ACHN (cell line): Measurements from ENCODE around the gene INSIG2.

Experiments used
- DNase-seq: peaks from one replicate; pipeline ENCODE4 v3.0.0-alpha.2; 2015
- in situ Hi-C: cut with HindIII; loops from 2 replicates; pipeline ENCODE4 v1.10.0; 2017; ENCODE audit warnings: low sequenced_read_pairs, low pct_ligation_motif_present, low pct_unique_long_range_greater_than_20kb

The INSIG2 gene

DNA sequence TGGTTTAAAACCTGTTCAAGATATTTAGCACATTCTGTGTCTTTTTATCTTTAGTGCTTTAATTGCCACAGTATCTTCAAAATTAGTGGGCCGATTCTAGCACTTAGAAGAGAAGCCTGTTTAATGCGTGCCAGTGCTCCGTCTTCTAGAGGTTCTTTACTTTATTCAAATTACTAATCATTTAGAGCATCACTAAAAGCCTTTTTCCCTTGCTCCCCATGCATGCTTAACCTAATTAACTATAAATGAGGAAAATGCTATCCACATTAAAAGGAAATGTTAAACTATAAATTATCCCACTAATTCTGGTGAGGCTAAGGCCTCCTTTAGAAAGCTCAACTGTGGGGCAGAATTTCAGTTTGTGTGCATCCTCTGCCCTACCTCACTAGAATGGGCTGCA, 31.5 kb upstream of the INSIG2 start:
- in situ Hi-C loops: no loop called here
- no peak for DNase-seq

DNA sequence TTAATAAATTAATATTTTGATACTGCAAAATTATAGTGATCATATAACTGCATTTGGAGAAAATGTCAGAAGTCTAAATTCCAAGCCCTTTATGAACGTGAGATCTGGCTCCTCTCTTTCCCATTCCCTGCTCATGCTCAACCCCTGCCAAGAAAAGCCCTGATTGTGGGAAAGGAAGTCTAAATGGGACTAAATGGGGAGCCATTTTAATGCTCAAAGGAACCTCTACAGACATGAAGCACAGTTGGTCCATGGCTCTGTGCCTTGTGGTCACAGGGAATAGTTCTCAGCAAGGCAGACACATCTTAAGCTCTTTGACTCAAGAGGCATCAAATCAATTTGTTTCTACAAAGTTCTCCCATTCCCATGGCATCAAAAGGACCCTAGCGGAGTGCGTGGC, 29.3 kb upstream of the INSIG2 start:
- in situ Hi-C loops: no loop called here
- DNase-seq: no peak

DNA sequence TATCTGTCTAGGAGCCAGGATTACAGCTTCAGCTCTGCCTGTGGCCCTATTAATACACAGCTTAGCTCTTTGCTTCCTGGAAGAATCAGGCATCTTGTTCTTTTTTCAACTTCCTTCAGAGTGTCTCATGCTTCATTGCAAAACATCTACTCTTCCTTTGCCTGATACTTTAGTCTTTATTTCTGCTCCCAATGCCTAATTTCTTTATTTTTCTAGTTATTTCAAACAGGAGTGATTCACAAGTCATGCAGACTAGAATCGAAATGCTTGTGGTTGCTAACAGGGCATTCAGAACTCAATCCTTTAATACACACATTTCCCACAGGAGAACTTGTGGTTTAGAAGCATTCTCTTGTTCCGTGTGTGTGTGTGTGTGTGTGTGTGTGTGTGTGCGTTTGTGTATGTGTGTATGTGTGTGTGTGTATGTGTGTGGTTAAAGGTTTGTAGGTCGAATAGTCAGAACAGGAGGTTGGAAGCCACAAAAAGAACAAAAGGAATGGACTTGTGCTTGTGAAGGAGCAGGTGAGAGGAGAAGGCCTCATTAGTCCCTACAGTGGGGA, 28.3 kb upstream of the INSIG2 start:
- DNase-seq: no peak
- in situ Hi-C loops: no loop called here

DNA sequence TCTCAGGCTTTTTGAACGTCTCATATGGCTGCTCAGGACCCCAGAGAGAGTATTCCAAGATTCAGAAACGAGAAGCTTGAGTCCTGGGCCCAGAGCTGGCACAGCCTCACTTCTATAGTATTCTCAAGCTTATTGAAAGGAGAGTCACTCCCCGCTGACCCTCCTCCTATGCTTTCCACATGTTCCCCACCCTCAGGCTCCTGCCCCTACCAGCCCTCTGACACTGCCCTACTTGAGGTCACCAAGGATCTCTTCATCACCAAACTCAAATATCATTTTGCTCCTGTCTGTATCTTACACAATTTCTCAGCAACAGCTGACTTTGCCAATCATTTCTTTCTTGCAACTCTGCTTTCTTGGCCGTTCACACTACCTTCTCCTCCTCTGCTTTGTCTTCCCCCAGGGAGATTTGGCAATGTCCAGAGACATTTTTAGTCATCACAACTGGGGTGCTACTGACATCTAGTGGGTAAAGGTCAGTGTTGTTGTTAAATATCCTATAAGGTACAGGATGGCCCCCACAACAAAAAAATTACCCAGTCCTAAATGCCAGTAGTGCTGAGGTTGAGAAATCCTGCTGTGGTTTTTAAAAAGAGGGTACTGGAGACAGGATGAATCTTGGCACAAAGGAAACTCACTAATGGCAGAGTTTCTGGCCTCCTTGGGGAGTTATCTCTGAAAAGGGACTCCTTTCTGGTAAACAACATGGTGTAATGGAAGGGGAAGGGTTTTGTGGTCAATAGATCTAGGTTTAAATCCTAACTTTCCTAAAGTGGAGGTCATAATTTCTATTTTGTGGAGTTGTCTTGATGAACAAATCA, 26.9 kb upstream of the INSIG2 start:
- DNase-seq: peak; percentile 25

DNA sequence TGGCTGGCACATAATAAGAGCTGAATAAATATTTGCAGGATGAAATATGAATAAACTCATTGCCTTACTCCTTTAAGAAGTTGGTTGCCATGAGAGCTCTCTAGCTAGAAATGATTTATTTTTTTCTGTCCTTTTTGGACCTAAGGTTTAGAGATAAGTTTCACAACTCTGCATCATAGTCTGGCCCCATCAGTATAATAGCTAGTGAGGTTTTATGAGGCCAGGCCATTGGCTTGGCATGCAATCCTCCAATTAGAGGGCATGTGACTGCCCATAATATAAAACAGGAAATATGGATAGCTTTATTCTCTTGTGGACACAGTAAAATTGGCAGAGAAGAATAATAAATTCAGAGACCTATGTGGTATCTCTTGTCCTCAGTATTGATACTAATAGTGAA, 26.2 kb upstream of the INSIG2 start:
- in situ Hi-C loops: no loop called here
- DNase-seq: no peak

More for the DNA sequence above, 26.9 kb upstream of the INSIG2 start:
- in situ Hi-C loops: no loop called here

DNA sequence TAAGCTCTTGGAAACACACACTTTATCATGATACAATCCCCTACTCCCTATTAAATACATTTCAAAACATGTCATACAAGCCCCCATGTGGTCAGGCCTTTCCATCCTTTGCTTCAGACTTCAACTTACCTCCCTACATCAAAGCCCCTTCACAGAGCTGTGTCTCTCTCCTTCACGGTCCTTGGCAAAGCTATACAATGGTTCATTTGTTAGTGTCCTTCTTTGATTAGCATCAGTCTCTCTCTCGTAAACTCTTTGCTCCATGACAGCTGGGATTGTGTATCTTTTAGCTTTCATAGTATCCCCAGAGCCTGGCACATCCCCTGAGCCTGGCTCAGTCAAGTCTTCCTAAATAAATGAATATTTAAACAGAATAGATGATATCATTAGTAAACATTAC, 25.6 kb upstream of the INSIG2 start:
- in situ Hi-C loops: no loop called here

DNA sequence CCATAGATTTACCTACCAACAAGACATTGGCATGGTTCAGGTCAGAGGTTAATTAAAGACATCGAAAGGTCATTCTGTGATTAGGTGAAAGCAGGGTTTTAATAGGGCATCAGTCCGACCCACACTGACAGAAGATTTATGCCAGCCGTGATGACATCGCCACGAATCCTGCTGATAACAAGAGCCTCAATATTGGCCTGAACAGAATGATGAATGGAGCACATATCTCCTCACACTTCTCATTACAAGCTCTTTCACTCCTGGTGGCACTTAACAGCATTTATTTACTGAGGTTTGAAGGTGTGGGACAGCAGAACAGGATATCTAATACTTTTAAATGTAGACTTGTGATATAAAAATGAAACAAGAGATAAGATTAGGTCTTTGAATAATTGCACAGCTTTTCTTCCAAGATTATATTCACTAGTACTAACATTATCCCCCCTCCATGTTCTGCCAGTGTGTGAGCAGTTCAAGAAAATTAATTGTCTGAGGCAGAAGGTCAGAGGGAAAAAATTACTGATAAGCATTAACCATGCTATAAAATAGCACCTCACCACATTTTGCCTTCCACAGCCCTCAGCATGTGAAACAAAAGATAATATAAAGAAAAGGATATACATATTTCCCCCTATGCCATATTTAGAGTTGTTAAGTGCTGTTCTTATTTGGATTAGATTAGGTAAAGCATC, 23.1 kb upstream of the INSIG2 start:
- in situ Hi-C loops: no loop called here

More for the DNA sequence above, 25.6 kb upstream of the INSIG2 start:
- DNase-seq: no peak

DNA sequence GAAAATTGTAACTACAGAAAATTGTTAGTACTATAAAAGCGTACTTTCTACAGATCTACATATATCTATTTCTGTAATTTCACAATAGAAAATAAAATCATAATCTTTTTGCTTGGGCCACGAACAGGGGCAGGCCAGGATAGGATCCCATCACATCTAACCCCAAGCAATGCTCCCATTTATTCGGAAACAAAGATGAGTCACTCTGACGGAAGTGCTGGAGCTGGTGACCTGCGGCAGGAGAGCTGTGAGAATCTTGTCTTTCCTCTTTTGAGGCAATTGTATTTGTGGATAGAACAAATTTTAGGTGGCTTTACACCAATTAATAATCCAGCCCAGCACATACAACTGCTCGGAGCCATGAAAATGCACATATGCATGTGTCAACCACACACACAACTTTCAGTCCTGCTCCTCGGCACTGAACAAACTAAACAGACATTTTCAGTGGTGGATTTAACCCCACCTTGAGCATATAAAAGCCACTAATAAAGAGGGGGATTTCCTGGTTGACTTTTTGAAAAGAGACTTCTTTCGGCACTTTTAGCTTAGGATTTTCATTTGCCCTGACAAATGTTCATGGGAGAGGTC, 22.3 kb upstream of the INSIG2 start:
- no peak for DNase-seq
- in situ Hi-C loops: no loop called here

More for the DNA sequence above, 23.1 kb upstream of the INSIG2 start:
- no peak for DNase-seq

DNA sequence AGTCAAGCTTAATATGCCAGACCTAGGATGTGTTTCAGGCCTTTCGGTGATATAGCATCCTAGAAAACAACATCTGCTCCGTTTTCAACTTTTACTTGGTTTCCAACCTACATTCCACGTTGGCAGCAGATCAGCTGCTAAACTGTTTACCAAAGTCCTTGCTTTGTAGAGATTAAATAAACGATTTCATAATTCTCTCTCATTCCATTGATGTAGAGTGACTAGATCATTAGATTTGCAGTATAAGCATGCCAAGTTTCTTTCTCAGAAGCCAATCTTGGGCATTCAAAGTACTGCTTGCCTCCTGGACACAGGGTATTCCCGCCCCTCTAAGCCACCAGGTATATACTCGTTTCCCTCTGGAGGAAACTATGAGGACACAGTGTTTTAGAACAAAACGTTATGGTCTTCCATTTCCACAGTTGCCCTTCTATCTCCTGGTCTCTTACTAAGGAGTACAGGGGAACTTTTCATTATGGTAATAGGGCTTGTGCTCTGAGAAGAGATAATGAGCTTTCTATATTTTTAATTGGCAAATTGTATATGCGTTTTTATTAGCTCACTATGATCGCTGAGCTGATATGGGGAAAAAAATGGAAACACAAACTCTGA, 10.5 kb upstream of the INSIG2 start:
- DNase-seq: no peak
- in situ Hi-C loops: no loop called here

DNA sequence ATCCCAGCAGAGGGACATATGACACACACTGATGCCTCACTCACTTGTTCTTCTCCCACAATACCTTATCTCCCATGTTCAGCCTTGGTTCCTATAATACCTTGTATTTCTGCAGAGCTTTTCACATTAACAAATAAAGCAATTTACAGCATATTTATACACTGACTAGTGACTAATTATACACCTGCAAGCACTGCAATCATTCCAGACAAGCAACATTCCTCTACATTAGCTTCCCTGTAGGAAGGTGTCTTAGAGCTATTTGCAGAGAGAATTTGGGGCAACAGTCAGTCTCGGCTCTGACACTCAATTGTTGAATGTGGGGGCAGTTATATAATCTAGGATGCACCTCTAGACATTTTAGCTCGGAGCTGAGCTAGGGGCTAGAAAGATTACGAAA, 9.5 kb upstream of the INSIG2 start:
- in situ Hi-C loops: no loop called here
- no peak for DNase-seq

DNA sequence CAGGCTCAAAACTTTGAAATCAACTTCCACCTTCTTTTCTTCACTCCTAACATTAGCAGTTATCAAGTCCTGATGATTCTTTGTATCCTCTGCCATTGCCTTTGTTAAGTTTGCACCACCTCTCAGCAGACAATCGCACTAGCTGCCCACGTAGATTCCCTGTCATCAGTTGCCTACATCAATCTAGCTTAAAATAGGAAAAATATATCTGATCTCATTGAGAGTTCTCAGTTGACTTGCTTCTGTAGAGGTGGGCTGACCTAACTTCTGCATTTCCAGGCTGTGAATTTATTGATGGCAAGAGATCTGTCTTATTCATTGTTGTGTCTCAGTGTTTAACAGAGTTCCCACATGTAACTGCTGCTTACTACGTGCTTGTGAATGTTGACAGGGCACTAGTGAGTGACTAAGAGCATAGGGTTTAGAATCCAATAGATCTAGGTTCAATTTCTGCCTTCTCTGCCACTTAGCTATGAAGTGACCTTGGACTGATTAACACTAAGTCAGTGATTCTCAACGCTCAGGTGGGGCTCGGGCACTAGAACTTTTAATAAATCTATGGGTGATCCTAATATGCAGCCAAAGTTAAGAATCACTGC, 3.7 kb upstream of the INSIG2 start:
- DNase-seq: no peak
- in situ Hi-C loops: no loop called here

DNA sequence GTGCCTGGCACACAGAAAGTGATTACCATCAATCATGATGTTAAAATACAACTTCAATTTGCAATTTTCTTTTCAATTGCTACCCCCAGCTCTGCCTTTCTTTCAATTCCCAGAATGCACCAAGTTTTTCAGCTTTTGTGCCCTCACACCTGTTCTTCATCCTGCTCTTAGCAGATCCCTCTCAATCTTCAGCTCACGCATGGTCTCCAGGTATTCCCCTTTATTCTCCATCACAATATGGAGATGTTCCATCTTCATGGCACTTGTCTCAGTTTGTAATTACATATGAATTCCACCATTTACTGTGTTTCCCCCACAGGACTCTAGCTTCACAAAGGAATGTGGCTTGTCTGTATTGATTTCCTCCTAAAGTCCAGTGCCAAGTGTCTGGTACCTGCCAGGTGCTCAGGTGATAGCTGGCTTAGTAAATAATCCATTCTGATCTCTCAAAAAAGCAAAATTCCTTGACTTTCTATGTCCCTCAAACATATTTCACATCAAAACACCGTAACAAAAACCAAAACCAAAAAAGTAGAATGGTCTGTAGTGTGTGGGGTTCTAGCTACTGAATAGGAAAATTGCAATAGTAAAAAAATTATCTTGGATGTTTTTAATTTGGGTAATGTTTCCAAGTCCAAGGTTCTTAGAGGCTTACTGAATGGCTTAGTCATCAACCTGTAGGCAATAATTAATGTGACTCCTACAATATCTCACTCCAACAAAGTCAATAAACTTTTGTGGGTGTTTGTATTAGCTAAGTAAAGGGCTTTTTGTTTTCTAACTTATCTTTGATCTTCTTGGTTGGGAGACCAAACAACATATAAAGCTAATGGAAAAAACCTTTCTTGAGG, 2.9 kb upstream of the INSIG2 start:
- in situ Hi-C loops: no loop called here
- peak; percentile 20 for DNase-seq

DNA sequence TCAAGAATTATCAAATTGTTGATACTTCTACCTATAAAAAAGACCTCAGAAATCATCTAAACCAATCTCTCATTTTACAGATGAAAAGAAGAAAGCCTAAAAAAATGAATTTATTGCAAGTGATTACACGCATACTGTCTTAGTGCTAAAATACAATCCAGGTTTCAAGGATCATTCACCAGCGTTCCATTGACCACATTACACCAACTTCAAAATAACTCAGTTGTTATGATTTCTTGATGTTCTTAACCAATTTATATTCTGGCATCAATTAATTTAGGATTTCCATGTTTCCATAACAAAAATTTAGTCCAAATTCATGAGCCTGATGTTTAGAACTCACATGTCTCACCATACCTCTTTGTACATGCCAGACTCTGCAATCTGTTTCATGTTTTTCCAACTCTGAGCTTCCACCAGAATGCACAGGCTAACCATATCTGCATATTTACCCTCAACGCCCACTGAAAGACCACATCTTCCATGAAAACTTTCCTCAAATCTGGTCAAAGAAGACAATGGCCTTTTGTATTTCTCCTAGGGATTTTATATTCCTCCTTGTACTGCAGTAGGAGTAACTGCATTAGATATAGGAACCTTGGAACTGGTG, 2.1 kb upstream of the INSIG2 start:
- no peak for DNase-seq

DNA sequence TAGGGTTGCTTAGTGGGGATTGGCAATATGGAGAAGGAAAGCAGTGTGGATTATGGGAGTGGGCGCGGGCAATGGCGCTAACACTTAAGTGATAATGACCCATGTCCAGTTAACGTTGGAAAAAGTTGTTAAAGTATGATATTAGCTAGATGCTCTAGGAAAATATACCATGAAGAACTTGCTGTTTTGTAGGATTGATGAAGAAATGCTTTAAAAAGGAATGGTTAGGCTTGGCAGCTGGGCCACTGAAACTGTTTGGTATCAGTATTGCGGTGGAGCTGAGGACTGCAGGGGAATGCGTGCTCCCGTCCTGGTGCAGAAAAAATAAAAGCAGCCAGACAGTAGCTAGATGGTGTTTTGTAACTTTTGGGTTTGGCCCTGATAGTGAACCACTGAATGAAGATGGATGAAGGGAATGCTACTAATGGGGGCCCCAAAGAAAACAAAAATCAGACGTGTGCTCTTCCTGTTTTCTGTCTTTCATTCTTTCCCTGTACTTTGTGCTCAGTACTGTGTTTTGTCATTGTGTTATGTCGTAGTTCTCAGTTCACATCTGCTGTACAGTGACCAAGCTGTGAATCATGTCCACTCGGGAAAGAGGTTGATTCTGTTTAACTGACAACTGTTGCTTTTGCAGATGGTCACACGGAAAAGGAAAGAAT, 999 bp downstream of the INSIG2 start:
- peak; percentile 44 for DNase-seq
- in situ Hi-C loops: no loop called here

More for the DNA sequence above, 2.1 kb upstream of the INSIG2 start:
- in situ Hi-C loops: no loop called here

DNA sequence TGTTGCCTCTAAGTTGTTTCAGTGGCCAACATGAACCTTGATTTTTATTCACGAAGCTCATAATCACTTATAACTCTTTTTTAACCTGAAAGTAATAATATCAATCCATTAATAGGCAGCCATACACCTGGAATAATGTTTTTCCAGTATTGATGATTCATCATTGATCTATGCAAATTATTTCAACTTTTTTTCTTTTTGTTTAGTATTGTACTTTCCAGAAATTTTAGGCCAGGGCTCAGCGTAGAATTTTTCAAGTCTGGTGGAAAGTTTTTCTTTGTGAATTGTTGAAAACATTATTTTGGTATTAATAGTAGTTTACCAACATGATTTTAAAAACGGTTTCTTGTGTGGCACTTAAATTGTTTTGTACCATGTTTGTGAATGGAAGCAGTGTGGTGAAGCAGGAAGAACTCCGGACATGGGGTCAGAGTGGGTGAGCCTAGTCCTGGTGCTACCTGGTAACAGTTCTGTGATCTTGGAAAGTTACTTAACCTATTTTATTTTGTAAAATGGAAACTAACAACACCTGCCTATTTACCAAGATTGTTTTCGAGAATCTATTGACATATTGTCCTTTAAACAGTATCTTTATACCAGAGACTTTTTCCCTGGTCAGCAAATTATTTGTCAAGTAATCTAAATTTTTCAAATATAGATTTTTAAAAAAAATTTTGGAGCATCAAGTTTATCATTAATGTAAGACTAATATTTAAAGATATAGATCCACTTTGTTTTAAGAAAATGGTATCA, 2.3 kb downstream of the INSIG2 start:
- DNase-seq: no peak
- in situ Hi-C loops: no loop called here

DNA sequence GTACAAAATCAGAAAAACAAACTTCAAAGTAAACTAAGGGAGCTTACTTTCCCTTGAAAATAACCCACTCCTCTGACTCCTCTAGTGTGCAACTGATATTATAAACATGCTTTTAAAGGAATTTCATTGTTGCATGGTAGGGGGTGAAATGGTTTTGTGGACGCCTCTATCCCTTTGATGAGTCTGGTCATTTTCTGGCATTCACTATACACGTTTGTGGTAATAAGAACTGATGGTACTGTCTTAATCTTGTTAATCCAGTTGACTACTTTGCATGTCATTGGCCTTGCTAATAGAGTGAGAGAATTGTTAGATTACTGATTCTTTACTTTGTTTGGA, 2.8 kb downstream of the INSIG2 start:
- in situ Hi-C loops: no loop called here
- no peak for DNase-seq
